Thymus (tissue), 11 donors: Measurements from ENCODE around the gene SLC35F3. TPM values are rescaled to one million over a fixed set of nuclear protein-coding genes. Genes with fewer than 3 reads are reported as not detected.
"Not testable (repeated sequence)": the region's sequence is repeated elsewhere in the genome, so short reads cannot be mapped to it uniquely, and the experiment has no call there.

Experiments used
- DNase-seq, 9 donors: peaks; one replicate each; pipeline ENCODE4 v3.0.0-alpha.2; 2013; ENCODE audit warnings: low spot score in 9 of 9, low read depth in 6 of 9, missing footprints in 1 of 9
- H3K27ac ChIP-seq, 2 donors: one replicate each; pipeline ENCODE4 v1.5.1; 2013; ENCODE audit warnings: control low read depth in 1 of 2, low read depth in 1 of 2, low read length in 1 of 2, mild to moderate bottlenecking in 1 of 2, moderate library complexity in 1 of 2
- H3K27me3 ChIP-seq, 2 donors: one replicate each; pipeline ENCODE4 v1.5.1; 2013; ENCODE audit warnings: low read length in 1 of 2; ENCODE audit not compliant: control insufficient read depth in 2 of 2, insufficient read depth in 1 of 2
- H3K36me3 ChIP-seq, 2 donors: one replicate each; pipeline ENCODE4 v1.5.1; 2013; ENCODE audit warnings: low read length in 1 of 2, mild to moderate bottlenecking in 1 of 2, moderate library complexity in 1 of 2; ENCODE audit not compliant: control insufficient read depth in 2 of 2, insufficient read depth in 2 of 2
- H3K4me1 ChIP-seq, 2 donors: one replicate each; pipeline ENCODE4 v1.5.1; 2013; ENCODE audit warnings: low read length in 2 of 2; ENCODE audit not compliant: control insufficient read depth in 2 of 2, insufficient read depth in 2 of 2
- H3K4me3 ChIP-seq, 2 donors: one replicate each; pipeline ENCODE4 v1.5.1; 2013; ENCODE audit warnings: low read length in 2 of 2, control low read depth in 1 of 2, mild to moderate bottlenecking in 1 of 2
- H3K9me3 ChIP-seq, 2 donors: one replicate each; pipeline ENCODE4 v1.5.1; 2013; ENCODE audit warnings: low read length in 1 of 2, mild to moderate bottlenecking in 1 of 2; ENCODE audit not compliant: control insufficient read depth in 2 of 2, insufficient read depth in 1 of 2
- WGBS: extraction: QIAGEN DNeasy Blood & Tissue Kit; methylation state at CpG from one replicate; pipeline ENCODE4 v1.1.7; 2013; 5-methylcytosine and 5-hydroxymethylcytosine counted together
- polyA plus RNA-seq: library from polyadenylated mRNA; stranded (reverse); fragments of 200-250 nt; gene quantifications from one replicate; pipeline ENCODE4 v1.2.3, GENCODE V29; 2013
- total RNA-seq: library from RNA; stranded (reverse); fragments of 120-200 nt; gene quantifications from one replicate; pipeline ENCODE4 v1.2.4, GENCODE V29; 2013
- donor health status: healthy.

Gene SLC35F3
- total and polyA plus RNA-seq, 2 donors, result 1.9 to 3.2 TPM

DNA sequence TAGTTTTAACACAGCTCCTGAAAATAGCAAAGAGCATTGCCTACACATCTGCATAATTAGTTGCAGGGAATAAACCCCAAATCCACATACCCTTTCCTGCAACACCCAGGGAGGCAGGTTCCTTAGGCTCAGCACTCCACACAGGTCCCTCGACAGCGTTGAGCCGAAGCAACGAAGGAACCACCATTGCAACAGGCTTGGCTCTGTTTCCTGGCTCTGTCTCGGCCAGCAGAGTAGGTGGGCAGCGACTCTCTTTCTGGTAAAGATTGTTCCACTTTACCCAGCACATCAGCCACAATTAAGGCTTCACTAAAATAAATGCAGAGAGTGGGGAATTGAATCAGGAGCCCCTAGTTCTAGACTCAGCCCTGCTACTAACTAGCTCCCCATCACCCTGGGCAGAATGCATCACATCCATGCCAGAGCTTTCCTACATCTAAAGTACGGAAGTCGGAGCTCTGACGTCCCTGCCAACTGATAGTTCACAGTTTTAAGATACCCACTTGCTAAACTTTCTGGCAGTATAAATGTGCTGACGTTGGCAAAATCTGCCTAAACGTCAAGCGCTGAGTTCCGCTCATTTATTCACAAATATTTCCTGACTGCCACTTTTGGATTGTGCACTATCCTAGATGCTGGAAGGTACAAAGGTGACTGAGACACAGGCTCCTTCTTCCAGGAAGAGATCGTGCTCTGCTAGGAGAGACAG is 389.8 kb downstream of the SLC35F3 start:
- 95% methylated on average over 14 of the region's 14 CpGs for WGBS
- Histone ChIP-seq H3K9me3 (no peaks in the 10 kb centered on the region), H3K27me3 (no peaks in the 10 kb centered on the region), H3K27ac (no peak overlapping the region), H3K4me3 (no peak overlapping the region), H3K4me1 (no peaks in the 10 kb centered on the region), H3K36me3 (no peaks in the 10 kb centered on the region)
- DNase-seq, result no peak

DNA sequence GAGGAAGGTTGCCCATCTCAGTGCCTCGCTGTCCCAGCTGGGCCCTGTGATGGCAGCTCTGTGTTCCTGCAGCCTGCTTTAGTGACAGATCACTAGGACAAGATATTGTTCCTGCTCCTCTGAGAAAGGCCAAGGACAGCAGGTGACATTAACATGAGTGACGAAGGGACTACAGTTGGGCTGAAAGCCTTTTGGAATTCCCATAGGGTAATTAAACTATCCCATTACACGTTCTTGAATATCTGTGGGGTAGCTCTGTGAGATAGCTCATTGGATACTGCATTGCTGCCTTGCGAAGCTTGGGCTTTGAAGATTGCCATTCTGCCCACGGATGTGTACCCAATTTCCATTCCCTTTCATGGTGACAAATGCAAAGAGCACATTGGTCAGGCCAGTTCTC is 390.6 kb downstream of the SLC35F3 start:
- Histone ChIP-seq H3K27ac (no peak overlapping the region), H3K9me3 (no peaks in the 10 kb centered on the region), H3K27me3 (no peaks in the 10 kb centered on the region), H3K36me3 (no peaks in the 10 kb centered on the region), H3K4me1 (no peaks in the 10 kb centered on the region), H3K4me3 (no peak overlapping the region)
- 90% methylated on average over 5 of the region's 5 CpGs for WGBS
- DNase-seq, result no peak

DNA sequence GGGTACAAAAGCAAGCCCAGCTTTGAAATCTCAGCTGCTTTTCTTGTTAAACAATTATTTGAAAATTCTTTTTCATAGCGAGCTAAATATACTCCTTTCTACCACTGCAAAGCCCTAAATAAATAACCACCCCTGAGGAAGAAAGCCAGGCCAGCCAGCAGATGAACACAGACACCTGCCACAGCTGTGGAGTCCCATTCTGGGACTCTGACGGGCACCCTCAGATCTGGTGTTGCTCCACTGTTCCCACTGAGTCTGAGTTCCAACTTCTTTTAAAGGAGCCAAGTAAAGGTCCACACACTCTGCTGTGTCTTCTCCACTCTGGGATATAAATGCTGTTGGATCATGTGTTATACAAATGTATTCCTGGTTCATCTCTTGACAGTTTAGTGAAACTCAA is 391.1 kb downstream of the SLC35F3 start:
- 89% methylated on average over 2 of the region's 2 CpGs for WGBS
- no peak for DNase-seq

DNA sequence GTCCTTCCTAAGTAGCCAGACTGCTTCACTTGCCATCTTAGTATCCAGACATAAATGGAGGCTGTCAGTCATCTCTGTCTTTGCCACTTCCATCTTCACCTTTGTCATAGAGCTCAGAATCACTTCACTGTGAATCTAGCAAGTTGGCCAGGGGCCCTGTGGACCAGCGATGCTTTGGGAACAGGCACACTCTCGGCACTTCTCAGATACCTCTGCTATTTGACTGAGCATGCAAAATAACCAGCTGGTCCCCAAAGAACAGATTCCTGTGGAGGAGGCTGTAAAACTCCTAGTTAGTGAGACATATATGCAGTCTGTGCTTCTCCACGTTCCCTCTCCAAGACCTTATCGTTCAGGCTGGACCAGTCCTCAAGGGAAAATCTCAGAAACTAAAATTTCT is 392.0 kb downstream of the SLC35F3 start:
- Histone ChIP-seq H3K4me3 (no peak overlapping the region), H3K4me1 (no peaks in the 10 kb centered on the region), H3K9me3 (no peaks in the 10 kb centered on the region), H3K27ac (no peak overlapping the region), H3K36me3 (no peaks in the 10 kb centered on the region), H3K27me3 (no peaks in the 10 kb centered on the region)
- 96% methylated on average over 4 of the region's 4 CpGs for WGBS
- DNase-seq, result no peak

More for the DNA sequence above, 391.1 kb downstream of the SLC35F3 start:
- Histone ChIP-seq H3K9me3 (no peaks in the 10 kb centered on the region), H3K4me1 (no peaks in the 10 kb centered on the region), H3K36me3 (no peaks in the 10 kb centered on the region), H3K27ac (no peak overlapping the region), H3K4me3 (no peak overlapping the region), H3K27me3 (no peaks in the 10 kb centered on the region)

DNA sequence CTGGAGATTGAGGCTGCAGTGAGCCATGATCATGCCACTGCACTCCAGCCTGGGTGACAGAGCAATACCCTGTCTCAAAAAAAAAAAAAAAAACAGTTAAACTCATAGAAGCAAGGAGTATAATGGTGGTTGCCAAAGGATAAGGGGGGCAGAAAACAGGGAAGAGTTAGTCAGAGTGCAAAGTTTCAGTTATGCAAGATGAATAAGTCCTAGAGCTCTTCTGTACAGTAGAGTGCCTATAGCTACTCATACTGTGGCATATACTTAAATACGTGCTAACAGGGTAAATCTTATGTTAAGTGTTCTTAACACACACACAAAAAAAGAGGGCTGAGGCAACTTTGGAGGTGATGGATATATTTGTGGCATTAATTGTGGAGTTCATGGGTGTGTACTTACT is 393.2 kb downstream of the SLC35F3 start:
- no peaks in the 10 kb centered on the region for H3K36me3 ChIP-seq
- no peak overlapping the region for H3K27ac ChIP-seq
- H3K27me3 ChIP-seq, result no peaks in the 10 kb centered on the region
- H3K4me3 ChIP-seq, result no peak overlapping the region
- WGBS, result 95% methylated on average over 1 of the region's 1 CpG
- no peaks in the 10 kb centered on the region for H3K4me1 ChIP-seq
- no peak for DNase-seq
- H3K9me3 ChIP-seq, result no peaks in the 10 kb centered on the region

DNA sequence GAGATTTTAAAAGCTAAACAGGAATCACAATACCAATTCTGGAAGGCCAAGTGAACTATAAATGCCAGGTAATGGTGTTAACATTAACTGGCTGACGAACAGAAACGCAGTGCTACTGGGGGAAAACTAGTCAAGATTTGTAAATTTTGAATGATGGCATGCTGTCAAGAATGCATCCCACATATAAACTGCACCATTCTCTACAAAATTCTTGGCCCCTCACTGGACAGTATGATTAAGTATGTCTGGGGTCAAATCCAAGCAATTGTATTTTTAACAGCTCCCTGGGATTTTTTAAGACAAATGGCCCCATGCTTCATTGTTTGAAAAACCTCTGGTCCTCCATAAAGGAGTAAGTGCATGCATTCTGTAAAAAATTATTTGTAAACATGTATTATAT is 395.6 kb downstream of the SLC35F3 start:
- Histone ChIP-seq H3K9me3 (no peaks in the 10 kb centered on the region), H3K4me1 (no peaks in the 10 kb centered on the region), H3K27ac (no peak overlapping the region), H3K27me3 (no peaks in the 10 kb centered on the region), H3K4me3 (no peak overlapping the region), H3K36me3 (no peaks in the 10 kb centered on the region)
- 98% methylated on average over 2 of the region's 2 CpGs for WGBS
- no peak for DNase-seq

DNA sequence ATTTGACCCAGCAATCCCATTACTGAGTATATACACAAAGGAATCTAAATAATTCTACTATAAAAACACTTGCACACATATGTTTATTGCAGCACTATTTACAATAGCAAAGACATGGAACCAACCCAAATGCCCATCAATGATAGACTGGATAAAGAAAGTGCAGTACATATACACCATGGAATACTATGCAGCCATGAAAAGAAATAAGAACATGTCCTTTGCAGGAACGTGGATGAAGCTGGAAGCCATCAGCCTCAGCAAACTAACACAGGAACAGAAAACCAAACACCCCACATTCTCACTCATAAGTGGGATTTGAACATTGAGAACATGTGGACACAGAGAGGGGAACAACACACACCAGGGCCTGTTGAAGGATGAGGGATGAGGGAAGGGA is 397.2 kb downstream of the SLC35F3 start:
- WGBS, result 98% methylated on average over 1 of the region's 1 CpG
- DNase-seq, H3K9me3 ChIP-seq, H3K27me3 ChIP-seq, H3K36me3 ChIP-seq, H3K4me3 ChIP-seq, H3K27ac ChIP-seq, H3K4me1 ChIP-seq: not testable (repeated sequence)

DNA sequence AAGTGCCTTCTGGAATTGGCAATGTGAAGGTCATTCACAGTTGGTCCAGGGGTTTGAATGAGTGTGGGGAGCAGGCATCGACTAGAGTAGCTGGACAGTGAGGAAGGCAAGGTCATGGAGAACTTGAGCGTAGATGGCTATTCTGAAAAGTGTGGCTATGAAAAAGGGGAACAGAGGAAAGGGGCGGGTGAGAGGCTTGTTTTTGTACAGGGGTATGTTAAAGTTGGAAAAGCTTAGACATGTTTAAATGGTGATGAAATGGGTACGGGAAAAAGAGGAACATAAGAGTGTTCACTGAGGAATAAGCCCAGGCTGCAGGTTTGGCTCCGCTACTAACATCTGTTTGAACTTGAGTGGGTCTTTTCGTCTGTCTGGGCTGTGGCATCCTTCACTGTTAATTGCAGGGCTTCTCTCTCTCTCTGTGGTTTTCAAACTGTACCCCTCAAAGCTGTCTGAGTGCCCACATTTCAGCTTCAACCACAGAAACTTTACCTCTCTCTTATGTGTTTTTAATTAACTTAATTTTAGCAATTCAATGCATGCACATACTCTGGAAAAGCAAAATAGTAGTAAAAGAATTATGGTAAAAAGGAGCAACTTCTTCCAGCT is 398.0 kb downstream of the SLC35F3 start:
- Histone ChIP-seq H3K4me3 (no peak overlapping the region), H3K9me3 (no peaks in the 10 kb centered on the region), H3K4me1 (no peaks in the 10 kb centered on the region), H3K36me3 (no peaks in the 10 kb centered on the region), H3K27ac (no peak overlapping the region), H3K27me3 (no peaks in the 10 kb centered on the region)
- peak in 1 of 9 donors; percentile 17 for DNase-seq
- WGBS, result 32% methylated on average over 6 of the region's 6 CpGs

DNA sequence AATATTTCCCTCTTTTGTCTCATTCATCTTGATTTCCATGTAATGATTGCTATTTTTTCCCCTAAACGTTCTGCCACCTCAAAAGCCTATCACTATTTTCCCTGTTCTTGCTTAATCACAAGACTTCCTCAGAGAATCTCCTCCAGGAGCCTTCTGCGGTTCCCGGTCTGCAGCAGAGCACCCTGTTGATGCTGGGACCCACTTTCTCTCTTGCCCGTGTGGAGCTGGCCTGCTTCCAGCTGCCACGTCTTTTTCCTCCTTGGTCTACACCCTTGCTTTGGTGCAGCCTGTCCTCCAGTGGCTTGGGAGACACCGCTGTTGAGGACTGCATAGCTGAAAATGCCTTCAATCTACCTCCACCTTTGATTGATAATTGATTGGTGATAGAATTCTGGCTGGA is 398.8 kb downstream of the SLC35F3 start:
- Histone ChIP-seq H3K27ac (no peak overlapping the region), H3K27me3 (no peaks in the 10 kb centered on the region), H3K4me1 (no peaks in the 10 kb centered on the region), H3K4me3 (no peak overlapping the region), H3K36me3 (no peaks in the 10 kb centered on the region), H3K9me3 (no peaks in the 10 kb centered on the region)
- DNase-seq, result no peak
- 44% methylated on average over 6 of the region's 6 CpGs for WGBS
